ENCODE data around the gene GPSM1. TPM values are rescaled to one million over a fixed set of nuclear protein-coding genes. Genes with fewer than 3 reads are reported as not detected.

Gene GPSM1
- total and polyA plus RNA-seq, 2 donors (not counting 1 experiment from before 2014, with no cell fraction given), result 2.4 to 6.3 TPM

GRCh38 chr9:136363106-136363948, 36.0 kb downstream of the GPSM1 start, which contains the start of gene DNLZ:
TSS of gene DNLZ (minus strand) at chr9:136363744. CDS start at chr9:136363714, 30 bp downstream.
- peak; percentile 93 for DNase-seq
- peak; percentile 93 for ATAC-seq (ENCODE audit: low read depth)
- intact Hi-C loops (cut with micrococcal nuclease), result loop anchor here (1.0 to 5.0 kb wide), 8 partner anchors 21 to 456 kb away; partner anchors contain the start of genes CAMSAP1, ENTR1, PMPCA and QSOX2
- peak within 1 kb of the TSS; percentile 78 for H3K9ac ChIP-seq (ENCODE audit: low read length)
- Mint-ChIP-seq H3K27me3 (no peaks in the 10 kb centered on the region), H3K27ac (peak within 1 kb of the TSS; percentile 93), H3K9me3 (ENCODE audit: insufficient read depth) (no peaks in the 10 kb centered on the region), H3K4me1 (peaks cover 10% of the 10 kb centered on the region), H3K4me3 (peak within 1 kb of the TSS; percentile 89)
- peaks cover 19% of the 10 kb centered on the region for H4K20me1 ChIP-seq (ENCODE audit: control insufficient read depth, insufficient read depth, low read length, poor library complexity, severe bottlenecking)
- CTCF ChIA-PET, result interaction anchor here (0.8 to 2.9 kb wide), 16 partner anchors 18 to 397 kb away, joined by 3 to 21 read pairs (median 4); partner anchors contain the start of genes GPSM1 and INPP5E
- peaks cover 0 to 10% (median 0%) of the 10 kb centered on the region in 3 donors for H3K9me3 ChIP-seq (ENCODE audit: control extremely low read depth in 1 of 3, control insufficient read depth in 2 of 3, insufficient read depth in 1 of 3, low read length in 2 of 3)
- H2AFZ ChIP-seq (ENCODE audit: insufficient read depth, low read depth, low read length, poor library complexity, severe bottlenecking), result peak within 1 kb of the TSS; percentile 78
- peak within 1 kb of the TSS; percentile 40 to 53 for H3K27ac ChIP-seq (ENCODE audit: low read length in 2 of 2)
- peak within 1 kb of the TSS; percentile 77 for H3K4me2 ChIP-seq (replicated peaks; ENCODE audit: low read depth, low read length, poor library complexity, severe bottlenecking)
- H3K27me3 ChIP-seq (replicated peaks in 1 of 4; ENCODE audit: control extremely low read depth in 1 of 4, control insufficient read depth in 3 of 4, insufficient read depth in 4 of 4, low read length in 3 of 4), result no peaks in the 10 kb centered on the region
- TF ChIP-seq EZH2 (IDR thresholded peaks at IDR 0.05; ENCODE audit: borderline replicate concordance, insufficient read depth, low read depth, low read length, poor library complexity, severe bottlenecking) (no peak), CTCF (IDR thresholded peaks at IDR 0.05) (peak; percentile 97)
- no peaks in the 10 kb centered on the region for H3K79me2 ChIP-seq (ENCODE audit: control insufficient read depth, insufficient read depth, low read length)
- peaks cover 5 to 10% of the 10 kb centered on the region in 2 donors for H3K4me1 ChIP-seq (ENCODE audit: control insufficient read depth in 2 of 2, insufficient read depth in 2 of 2, low read length in 2 of 2)
- H3K36me3 ChIP-seq (replicated peaks in 1 of 2; ENCODE audit: control extremely low read depth in 1 of 2, control insufficient read depth in 1 of 2, extremely low read depth in 1 of 2, insufficient read depth in 2 of 2, low read length in 1 of 2), result peaks cover 0 to 13% of the 10 kb centered on the region in 2 experiments
- POLR2A ChIA-PET, result interaction anchor here (0.5 to 1.3 kb wide), 7 partner anchors 41 to 886 kb away, joined by 3 to 5 read pairs (median 4); partner anchors contain the start of genes ENTR1 and PMPCA
- whole genome bisulfite sequencing (ENCODE audit: insufficient coverage), result 2% methylated on average over 93 of the region's 97 CpGs
- peak within 1 kb of the TSS; percentile 3 to 97 (median 71) for H3K4me3 ChIP-seq (ENCODE audit: control extremely low read depth in 1 of 5, extremely low read depth in 1 of 5, insufficient read depth in 1 of 5, low read depth in 2 of 5, low read length in 4 of 5)

All from B cell (primary cell).